Measurements from ENCODE around the gene UBE2Z. TPM values are rescaled to one million over a fixed set of nuclear protein-coding genes. Genes with fewer than 3 reads are reported as not detected.

The UBE2Z gene
- total RNA-seq = 48.2 and 53.9 TPM in 2 replicates

DNA sequence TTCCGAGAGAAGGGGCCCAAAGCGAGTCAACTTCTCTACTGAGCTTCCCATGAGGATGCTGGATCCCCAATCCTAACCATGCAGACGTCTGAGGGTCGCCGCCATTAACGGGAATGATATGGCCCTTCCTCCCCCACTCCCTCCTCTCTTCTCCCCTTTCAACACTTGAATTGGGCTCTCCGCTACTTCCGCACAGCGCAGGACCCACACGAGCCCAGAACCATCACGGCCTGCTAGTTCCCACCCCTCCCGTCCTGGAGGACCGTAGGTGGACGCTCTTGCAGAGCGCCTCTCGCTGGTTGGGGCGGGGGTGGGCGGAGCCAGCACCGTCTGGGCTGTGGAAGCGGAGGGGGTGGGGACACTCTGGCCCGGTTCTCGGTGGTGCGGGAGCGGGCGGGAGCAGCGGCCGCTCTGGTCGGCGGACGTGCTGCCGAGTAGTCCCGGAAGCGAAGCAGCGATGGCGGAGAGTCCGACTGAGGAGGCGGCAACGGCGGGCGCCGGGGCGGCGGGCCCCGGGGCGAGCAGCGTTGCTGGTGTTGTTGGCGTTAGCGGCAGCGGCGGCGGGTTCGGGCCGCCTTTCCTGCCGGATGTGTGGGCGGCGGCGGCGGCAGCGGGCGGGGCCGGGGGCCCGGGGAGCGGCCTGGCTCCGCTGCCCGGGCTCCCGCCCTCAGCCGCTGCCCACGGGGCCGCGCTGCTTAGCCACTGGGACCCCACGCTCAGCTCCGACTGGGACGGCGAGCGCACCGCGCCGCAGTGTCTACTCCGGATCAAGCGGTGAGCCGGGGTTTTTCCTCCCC is at the start of gene UBE2Z:
Gene UBE2Z, plus strand, starts transcription at position 361 of the 797 bp plus-strand sequence. Its CDS starts 97 bp downstream, at position 458.

DNA sequence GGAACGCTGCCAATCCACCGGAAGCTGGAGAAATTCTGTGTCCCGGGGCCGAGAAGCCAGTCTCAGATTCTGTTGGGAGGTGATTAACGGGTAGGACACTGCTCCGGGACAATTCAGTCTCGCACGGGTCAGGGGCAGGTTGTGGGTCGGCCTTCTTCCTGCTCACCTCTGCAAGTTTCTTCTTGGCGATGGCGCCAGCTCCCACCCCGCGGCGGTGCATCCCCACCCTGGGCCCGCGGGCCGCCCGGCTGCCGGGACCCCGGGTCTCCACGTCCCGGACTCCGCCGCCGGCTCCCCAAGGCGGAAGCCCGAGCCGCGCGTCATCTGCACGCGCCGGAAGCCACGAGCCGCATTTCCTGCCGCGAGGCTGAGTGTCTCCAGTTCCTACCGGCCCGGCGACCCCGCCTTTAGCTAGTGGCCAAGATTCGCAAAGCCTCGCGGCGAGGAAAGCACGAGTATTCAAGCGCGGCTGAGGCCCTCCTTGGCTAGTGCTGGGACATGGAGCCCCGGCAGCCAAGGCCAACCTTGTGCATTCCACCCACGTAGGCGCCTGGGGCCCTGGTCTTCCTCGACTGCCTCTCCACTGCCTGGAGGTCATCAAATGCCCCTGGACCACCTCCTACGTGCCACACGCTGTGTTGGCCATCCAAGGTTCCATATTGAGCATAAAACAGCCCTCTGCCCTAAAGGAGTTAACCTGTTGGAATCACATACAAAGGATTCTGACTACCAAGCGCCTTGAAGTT is 36.5 kb downstream of the UBE2Z start, which contains the start of gene SNF8:
Gene SNF8, minus strand, starts transcription at position 328 of the 746 bp plus-strand sequence. Its CDS starts 108 bp downstream, at position 220.

Other genes starting within 250 kb of the UBE2Z start
- gene PRAC1, start 185.9 kb upstream of the UBE2Z start, total RNA-seq = not detected in 2 replicates
- not detected in 2 replicates for gene PRAC2, start 185.2 kb upstream of the UBE2Z start, total RNA-seq
- not detected in 2 replicates for gene HOXB13, start 179.7 kb upstream of the UBE2Z start, total RNA-seq
- not detected in 2 replicates for gene TTLL6, start 91.2 kb upstream of the UBE2Z start, total RNA-seq
- 19.5 and 53.8 TPM in 2 replicates for gene CALCOCO2, start 77.4 kb upstream of the UBE2Z start, total RNA-seq
- gene ATP5MC1, start 15.6 kb upstream of the UBE2Z start, total RNA-seq = 65.4 and 65.6 TPM in 2 replicates
- gene SNF8, start 36.4 kb downstream of the UBE2Z start, total RNA-seq = 159 and 177 TPM in 2 replicates
- not detected in 2 replicates for gene GIP, start 60.2 kb downstream of the UBE2Z start, total RNA-seq
- 9.4 and 10.0 TPM in 2 replicates for gene IGF2BP1, start 89.0 kb downstream of the UBE2Z start, total RNA-seq
- gene B4GALNT2, start 224.4 kb downstream of the UBE2Z start, total RNA-seq = not detected in 2 replicates